ENCODE data around the gene MAP3K9.

DNA sequence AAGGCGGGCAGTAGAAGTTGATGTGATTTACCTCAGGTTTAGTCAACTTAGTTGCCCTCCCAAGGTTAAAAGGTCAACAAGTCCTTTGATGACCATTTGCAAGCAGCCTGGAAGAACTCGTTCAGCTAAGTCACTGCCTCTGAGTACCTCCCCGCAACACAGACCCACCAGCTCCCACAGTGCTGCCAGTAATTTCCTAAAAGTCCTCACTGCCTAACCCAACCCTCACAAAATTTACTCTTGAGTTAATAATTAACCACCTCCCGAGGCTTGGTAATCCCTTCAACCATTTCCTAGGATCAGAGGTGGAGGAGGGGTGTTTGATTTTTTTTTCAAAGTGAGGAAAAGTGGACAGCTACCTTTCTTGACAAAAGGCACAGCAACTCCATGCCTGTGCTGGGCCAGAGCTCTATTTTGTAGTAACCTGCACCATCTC lies 55.8 kb downstream of the MAP3K9 start:
- TF ChIP-seq CTCF (IDR thresholded peaks at IDR 0.05), result no peak
- no peak for TF ChIP-seq POLR2AphosphoS5 (IDR thresholded peaks at IDR 0.05)
